Peyer's patch (tissue), 4 donors: ENCODE measurements around the gene UBA6. TPM values are rescaled to one million over a fixed set of nuclear protein-coding genes. Genes with fewer than 3 reads are reported as not detected.

ENCODE experiments used
- DNase-seq, 3 donors: peaks; one replicate each; pipeline ENCODE4 v3.0.0-alpha.2; 2017 to 2019
- H3K27ac ChIP-seq, 4 donors: fragments of 200-600 bp; sonication (generic); one replicate each; pipeline ENCODE4 v1.5.1; 2016 to 2019
- H3K27me3 ChIP-seq, 2 donors: fragments of 200-600 bp; sonication (generic); one replicate each; pipeline ENCODE4 v1.5.1; 2019
- H3K36me3 ChIP-seq, 3 donors: fragments of 200-600 bp; sonication (generic); one replicate each; pipeline ENCODE4 v1.5.1; 2016 to 2019
- H3K4me1 ChIP-seq, 4 donors: fragments of 200-600 bp; sonication (generic); one replicate each; pipeline ENCODE4 v1.5.1; 2016 to 2019
- H3K4me3 ChIP-seq, 4 donors: fragments of 200-600 bp; sonication (generic); 1 replicate in 3 of 4; 2 replicates in 1 of 4; pipeline ENCODE4 v1.5.1; 2016 to 2019; ENCODE audit warnings: mild to moderate bottlenecking in 1 of 4
- H3K9me3 ChIP-seq, 4 donors: fragments of 200-600 bp; sonication (generic); one replicate each; pipeline ENCODE4 v1.5.1; 2016 to 2019; ENCODE audit warnings: mild to moderate bottlenecking in 1 of 4
- POLR2A ChIP-seq, 2 donors: fragments of 450-650 bp; IDR thresholded peaks; one replicate each; pipeline ENCODE4 v1.5.1; 2017; ENCODE audit warnings: antibody characterized with exemption in 2 of 2, mild to moderate bottlenecking in 2 of 2, moderate library complexity in 2 of 2
- total RNA-seq, 4 donors: library from RNA; depleted of rRNA; stranded (reverse); fragments of >200 nt; gene quantifications; one replicate each; pipeline ENCODE4 v1.1.0, GENCODE V29; 2016
- TF ChIP-seq, protein P1 (sequence below), 6 experiments: fragments of 450-650 bp in 4 of 6; fragments of 200-600 bp in 2 of 6; sonication (generic) in 1 of 6; IDR thresholded peaks; one replicate each; pipeline ENCODE4 v1.5.1; 2017 to 2019; ENCODE audit warnings: antibody characterized with exemption in 6 of 6, mild to moderate bottlenecking in 3 of 6, moderate library complexity in 1 of 6

UBA6 gene
- total RNA-seq, 4 donors from 2014 or later = 18.1 to 69.7 (median 43.3) TPM

DNA sequence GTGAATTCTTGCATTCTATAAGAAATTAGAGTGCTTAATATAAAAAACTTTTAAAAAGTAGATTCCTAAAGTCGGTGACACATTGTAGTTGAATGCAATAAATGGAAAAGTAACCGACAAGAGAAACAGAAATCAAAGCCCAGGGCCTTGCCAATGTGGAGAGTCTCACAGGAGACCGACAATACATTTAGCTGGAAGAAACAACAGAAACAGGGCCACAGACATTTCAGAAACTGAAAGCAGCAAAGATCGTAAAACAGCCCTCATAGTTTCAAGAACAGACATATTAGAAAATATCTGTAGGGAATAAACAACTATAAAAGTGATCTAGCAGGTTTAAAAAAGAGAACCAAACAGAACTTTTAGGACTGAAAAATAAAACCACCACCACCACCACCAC is 92.9 kb downstream of the UBA6 start:
- TF ChIP-seq POLR2A (IDR thresholded peaks at IDR 0.05) = no peak
- TF ChIP-seq, protein P1, sequence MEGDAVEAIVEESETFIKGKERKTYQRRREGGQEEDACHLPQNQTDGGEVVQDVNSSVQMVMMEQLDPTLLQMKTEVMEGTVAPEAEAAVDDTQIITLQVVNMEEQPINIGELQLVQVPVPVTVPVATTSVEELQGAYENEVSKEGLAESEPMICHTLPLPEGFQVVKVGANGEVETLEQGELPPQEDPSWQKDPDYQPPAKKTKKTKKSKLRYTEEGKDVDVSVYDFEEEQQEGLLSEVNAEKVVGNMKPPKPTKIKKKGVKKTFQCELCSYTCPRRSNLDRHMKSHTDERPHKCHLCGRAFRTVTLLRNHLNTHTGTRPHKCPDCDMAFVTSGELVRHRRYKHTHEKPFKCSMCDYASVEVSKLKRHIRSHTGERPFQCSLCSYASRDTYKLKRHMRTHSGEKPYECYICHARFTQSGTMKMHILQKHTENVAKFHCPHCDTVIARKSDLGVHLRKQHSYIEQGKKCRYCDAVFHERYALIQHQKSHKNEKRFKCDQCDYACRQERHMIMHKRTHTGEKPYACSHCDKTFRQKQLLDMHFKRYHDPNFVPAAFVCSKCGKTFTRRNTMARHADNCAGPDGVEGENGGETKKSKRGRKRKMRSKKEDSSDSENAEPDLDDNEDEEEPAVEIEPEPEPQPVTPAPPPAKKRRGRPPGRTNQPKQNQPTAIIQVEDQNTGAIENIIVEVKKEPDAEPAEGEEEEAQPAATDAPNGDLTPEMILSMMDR (IDR thresholded peaks at IDR 0.05) = no peak
- Histone ChIP-seq H3K9me3 (peaks cover 0 to 5% (median 0%) of the 10 kb centered on the region in 4 donors), H3K4me1 (no peaks in the 10 kb centered on the region), H3K27ac (no peak overlapping the region), H3K27me3 (no peaks in the 10 kb centered on the region), H3K4me3 (no peak overlapping the region), H3K36me3 (no peaks in the 10 kb centered on the region)
- no peak for DNase-seq

DNA sequence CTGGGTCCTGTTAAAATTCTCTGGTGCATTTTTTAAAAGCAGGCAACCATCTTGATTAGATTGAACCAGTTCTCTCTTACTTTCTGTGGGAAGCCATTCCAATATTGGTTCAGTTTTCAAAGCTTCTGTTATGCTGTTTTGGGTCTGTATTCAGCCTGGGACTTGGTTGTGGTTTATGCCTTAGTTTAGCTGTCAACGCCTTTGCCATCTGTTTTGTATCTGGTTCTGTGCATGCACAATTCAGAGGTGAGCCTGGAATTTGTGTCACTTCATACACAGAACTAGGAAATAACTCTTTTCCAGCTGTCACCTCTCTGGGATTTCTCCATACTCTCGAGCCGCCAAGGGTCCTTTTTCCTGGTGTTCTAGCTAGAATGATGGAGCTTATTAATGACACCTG is 96.2 kb downstream of the UBA6 start:
- no peaks in the 10 kb centered on the region for H3K27me3 ChIP-seq
- TF ChIP-seq, protein P1 (IDR thresholded peaks at IDR 0.05) = no peak
- no peak for TF ChIP-seq POLR2A (IDR thresholded peaks at IDR 0.05)
- H3K4me1 ChIP-seq = no peaks in the 10 kb centered on the region
- H3K9me3 ChIP-seq = peaks cover 0 to 5% (median 0%) of the 10 kb centered on the region in 4 donors
- no peak overlapping the region for H3K4me3 ChIP-seq
- H3K27ac ChIP-seq = no peak overlapping the region
- DNase-seq = no peak
- no peaks in the 10 kb centered on the region for H3K36me3 ChIP-seq

DNA sequence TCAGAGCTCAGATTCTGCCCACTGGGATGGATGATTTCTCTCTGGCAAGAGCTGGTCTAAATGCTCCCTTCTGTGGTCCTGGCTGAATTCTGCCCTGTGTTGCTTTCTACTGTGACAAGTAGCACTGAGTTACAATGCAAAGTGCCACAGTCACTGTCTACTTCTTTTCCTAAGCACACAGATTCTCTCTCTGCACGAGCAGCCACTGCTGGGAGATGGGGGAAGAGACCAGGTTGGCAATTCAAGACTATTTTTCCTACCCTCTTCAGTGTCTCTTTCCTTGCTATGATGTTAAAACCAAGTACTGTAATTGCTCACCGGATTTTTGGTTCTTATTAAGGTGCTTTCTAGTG is 97.0 kb downstream of the UBA6 start:
- DNase-seq = no peak
- no peaks in the 10 kb centered on the region for H3K27me3 ChIP-seq
- no peak overlapping the region for H3K4me3 ChIP-seq
- no peak overlapping the region for H3K27ac ChIP-seq
- no peaks in the 10 kb centered on the region for H3K36me3 ChIP-seq
- H3K4me1 ChIP-seq = no peaks in the 10 kb centered on the region
- no peaks in the 10 kb centered on the region for H3K9me3 ChIP-seq
- TF ChIP-seq POLR2A (IDR thresholded peaks at IDR 0.05) = no peak
- TF ChIP-seq, protein P1 (IDR thresholded peaks at IDR 0.05) = no peak

DNA sequence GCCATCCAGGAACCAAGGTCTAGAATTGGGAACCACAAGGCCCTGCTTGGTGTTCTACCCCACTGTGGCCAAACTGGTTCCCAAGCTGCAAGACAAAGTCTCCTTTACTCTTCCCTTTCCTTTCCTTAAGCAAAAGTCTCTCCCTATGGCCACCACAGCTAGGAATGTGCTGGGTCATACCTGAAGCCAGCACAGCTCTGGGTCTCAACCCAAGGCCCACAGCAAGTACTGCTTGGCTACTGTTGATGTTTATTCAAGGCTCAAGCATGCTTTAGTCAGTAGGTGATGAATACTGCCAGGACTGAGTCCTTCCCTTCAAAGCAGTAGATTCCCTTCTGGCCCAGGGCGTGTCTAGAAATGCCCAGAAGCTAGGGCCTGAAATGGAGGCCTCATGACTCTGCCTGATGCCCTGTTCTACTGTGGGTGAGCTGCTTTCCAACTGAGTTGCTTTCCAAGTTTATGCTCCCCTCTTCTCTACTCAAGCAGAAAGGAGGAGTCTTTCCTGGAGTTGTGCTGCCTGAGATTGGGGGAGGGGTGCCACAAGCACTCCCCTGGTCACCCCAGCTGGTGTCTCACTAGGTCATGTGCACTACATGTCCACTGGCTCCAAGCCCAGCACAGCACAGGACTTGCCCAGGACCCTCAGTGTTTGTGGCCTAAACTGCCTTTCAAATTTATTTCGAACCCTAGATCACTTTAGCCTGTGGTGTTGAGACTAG is 97.5 kb downstream of the UBA6 start:
- Histone ChIP-seq H3K4me3 (no peak overlapping the region), H3K27me3 (no peaks in the 10 kb centered on the region), H3K4me1 (no peaks in the 10 kb centered on the region), H3K9me3 (no peaks in the 10 kb centered on the region), H3K36me3 (no peaks in the 10 kb centered on the region), H3K27ac (no peak overlapping the region)
- no peak for TF ChIP-seq POLR2A (IDR thresholded peaks at IDR 0.05)
- TF ChIP-seq, protein P1 (IDR thresholded peaks at IDR 0.05) = no peak
- no peak for DNase-seq

DNA sequence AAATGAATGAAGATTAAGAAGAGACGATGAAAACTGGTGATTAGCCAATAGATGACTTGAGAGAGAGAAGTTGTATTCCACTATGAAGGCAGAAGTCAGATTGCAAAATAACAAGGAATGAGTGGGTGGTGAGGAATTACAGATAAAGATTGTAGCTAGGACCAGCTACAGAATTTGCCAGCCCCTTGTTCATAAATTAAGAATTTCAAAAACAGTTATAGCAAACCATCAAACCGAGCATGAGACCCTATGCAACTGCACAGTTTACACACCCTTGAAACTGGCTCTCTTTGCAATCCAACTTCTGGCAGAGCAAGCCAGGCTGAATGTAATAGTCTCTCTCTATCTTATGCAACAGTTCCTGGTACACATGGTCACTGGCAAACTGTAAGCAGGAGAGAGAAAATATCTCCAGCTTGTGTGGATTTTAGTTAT is 107.2 kb downstream of the UBA6 start:
- Histone ChIP-seq H3K4me1 (no peaks in the 10 kb centered on the region), H3K4me3 (no peak overlapping the region), H3K9me3 (no peaks in the 10 kb centered on the region), H3K27ac (no peak overlapping the region), H3K27me3 (no peaks in the 10 kb centered on the region), H3K36me3 (no peaks in the 10 kb centered on the region)
- no peak for DNase-seq
- TF ChIP-seq, protein P1 (IDR thresholded peaks at IDR 0.05) = no peak
- TF ChIP-seq POLR2A (IDR thresholded peaks at IDR 0.05) = no peak
